Measurements from ENCODE around the gene CYSTM1.
A peak's percentile ranks its signal among the peaks of the same experiment; 100 is the strongest.

CYSTM1 gene

DNA sequence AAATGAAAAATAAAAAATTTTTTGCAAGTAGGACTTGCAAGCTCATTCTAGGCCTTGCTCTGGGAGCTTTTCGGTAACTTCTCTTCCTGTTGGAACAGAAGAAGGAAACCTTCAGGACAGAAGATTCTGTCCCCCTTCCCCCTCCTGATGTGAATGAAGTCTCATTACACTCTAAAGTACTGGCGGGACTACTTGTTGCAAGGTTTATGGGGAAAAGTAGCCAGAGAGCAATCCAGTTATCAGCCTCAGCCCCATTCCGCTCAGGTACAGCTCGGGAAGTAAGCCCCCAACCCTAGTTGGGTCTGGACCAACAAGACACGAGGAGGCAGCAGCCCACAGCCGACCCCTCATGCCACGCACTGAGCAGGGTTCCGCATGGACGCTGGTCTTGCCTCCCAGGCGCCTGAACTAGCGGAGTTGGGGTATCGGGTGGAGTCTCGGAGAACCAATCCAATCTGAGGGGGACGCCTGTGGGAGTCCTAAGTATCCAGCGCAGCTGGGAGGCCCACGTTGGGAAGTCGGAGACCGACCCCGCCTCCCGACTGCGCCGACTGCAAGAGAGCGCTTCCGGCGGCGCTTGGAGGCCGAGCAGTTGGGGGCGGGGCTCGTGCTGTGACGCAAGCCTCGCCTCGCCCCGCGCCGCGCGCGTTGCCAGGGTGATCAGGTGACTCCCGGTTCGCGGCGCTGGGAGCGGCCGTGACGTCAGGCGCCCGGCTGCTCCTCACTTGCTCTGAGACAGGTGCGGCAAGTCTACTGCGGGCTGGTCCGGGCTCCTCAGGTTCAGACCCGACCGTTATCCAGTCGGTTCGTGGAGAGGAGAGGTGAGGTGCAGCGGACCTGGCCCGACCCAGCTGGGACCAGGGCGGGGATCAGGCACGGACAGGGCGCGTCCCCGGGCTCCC is at the start of gene CYSTM1:
Gene CYSTM1, plus strand, starts transcription at position 724 of the 902 bp plus-strand sequence. CDS start 19,278 bp downstream, outside the sequence.
- TF ChIP-seq, protein P1, sequence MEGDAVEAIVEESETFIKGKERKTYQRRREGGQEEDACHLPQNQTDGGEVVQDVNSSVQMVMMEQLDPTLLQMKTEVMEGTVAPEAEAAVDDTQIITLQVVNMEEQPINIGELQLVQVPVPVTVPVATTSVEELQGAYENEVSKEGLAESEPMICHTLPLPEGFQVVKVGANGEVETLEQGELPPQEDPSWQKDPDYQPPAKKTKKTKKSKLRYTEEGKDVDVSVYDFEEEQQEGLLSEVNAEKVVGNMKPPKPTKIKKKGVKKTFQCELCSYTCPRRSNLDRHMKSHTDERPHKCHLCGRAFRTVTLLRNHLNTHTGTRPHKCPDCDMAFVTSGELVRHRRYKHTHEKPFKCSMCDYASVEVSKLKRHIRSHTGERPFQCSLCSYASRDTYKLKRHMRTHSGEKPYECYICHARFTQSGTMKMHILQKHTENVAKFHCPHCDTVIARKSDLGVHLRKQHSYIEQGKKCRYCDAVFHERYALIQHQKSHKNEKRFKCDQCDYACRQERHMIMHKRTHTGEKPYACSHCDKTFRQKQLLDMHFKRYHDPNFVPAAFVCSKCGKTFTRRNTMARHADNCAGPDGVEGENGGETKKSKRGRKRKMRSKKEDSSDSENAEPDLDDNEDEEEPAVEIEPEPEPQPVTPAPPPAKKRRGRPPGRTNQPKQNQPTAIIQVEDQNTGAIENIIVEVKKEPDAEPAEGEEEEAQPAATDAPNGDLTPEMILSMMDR (IDR thresholded peaks at IDR 0.05; ENCODE audit: low read depth, low read length, poor library complexity, severe bottlenecking) = no peak
- no peak for TF ChIP-seq EZH2phosphoT487 (IDR thresholded peaks at IDR 0.05; ENCODE audit: borderline replicate concordance, low read length)
- Histone ChIP-seq H3K4me1 (ENCODE audit: control insufficient read depth, low read length) (peaks cover 10% of the 10 kb centered on the region), H3K9me3 (ENCODE audit: control insufficient read depth, insufficient read depth, low read length) (no peaks in the 10 kb centered on the region), H3K9me2 (replicated peaks; ENCODE audit: control insufficient read depth, low read length) (no peaks in the 10 kb centered on the region), H3K4me2 (ENCODE audit: low read length) (peak within 1 kb of the TSS; percentile 95), H3K4me3 (ENCODE audit: low read length) (peak within 1 kb of the TSS; percentile 93), H3K79me2 (ENCODE audit: control insufficient read depth, low read length) (peaks cover 3% of the 10 kb centered on the region), H3K36me3 (ENCODE audit: control insufficient read depth, low read length) (no peaks in the 10 kb centered on the region), H3K27me3 (ENCODE audit: control insufficient read depth, low read length) (peaks cover 2% of the 10 kb centered on the region; the same call in 1 of the 2 replicates), H3F3A (ENCODE audit: control insufficient read depth, insufficient read depth) (peaks cover 9% of the 10 kb centered on the region), H4K20me1 (ENCODE audit: control insufficient read depth, insufficient read depth, low read depth, low read length) (no peaks in the 10 kb centered on the region), H3K27ac (ENCODE audit: low read depth, low read length) (peak within 1 kb of the TSS; percentile 19)

DNA sequence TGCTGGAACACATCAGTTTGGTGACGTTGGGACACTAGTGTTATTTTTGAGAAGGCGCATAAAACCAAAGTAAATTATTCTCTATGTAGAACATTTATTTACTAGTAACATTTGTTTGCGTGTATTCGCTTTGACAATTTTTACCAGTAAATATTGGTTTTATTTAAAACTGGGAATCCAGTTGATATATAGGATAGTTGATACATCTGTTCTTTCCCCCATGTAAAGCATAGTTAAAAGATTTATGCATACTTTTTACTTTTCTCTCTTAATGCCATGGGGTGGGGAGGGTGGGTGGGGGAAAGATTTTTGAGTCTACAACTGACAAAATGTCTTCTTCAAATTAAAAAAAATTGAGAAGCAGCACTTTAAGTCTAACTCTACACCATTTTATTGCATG is 49.4 kb upstream of the CYSTM1 start, which contains the start of gene IGIP:
Gene IGIP, plus strand, starts transcription at position 301 of the 400 bp plus-strand sequence. CDS start 2,540 bp downstream, outside the sequence.
- Histone ChIP-seq H3K27me3 (ENCODE audit: control insufficient read depth, low read length) (no peaks in the 10 kb centered on the region), H3K4me3 (ENCODE audit: low read length) (no peak within 1 kb of the TSS), H3K79me2 (ENCODE audit: control insufficient read depth, low read length) (peaks cover 50% of the 10 kb centered on the region), H3K9me2 (replicated peaks; ENCODE audit: control insufficient read depth, low read length) (no peaks in the 10 kb centered on the region), H3K36me3 (ENCODE audit: control insufficient read depth, low read length) (no peaks in the 10 kb centered on the region), H4K20me1 (ENCODE audit: control insufficient read depth, insufficient read depth, low read depth, low read length) (0 out of 2 replicates have a peak, but pooled peaks cover 3% of the 10 kb centered on the region), H3F3A (ENCODE audit: control insufficient read depth, insufficient read depth) (no peaks in the 10 kb centered on the region), H3K4me2 (ENCODE audit: low read length) (no peak within 1 kb of the TSS), H3K4me1 (ENCODE audit: control insufficient read depth, low read length) (peaks cover 2% of the 10 kb centered on the region), H3K9me3 (ENCODE audit: control insufficient read depth, insufficient read depth, low read length) (no peaks in the 10 kb centered on the region), H3K27ac (ENCODE audit: low read depth, low read length) (no peak within 1 kb of the TSS)
- TF ChIP-seq, protein P1 (IDR thresholded peaks at IDR 0.05; ENCODE audit: low read depth, low read length, poor library complexity, severe bottlenecking) = no peak
- no peak for TF ChIP-seq EZH2phosphoT487 (IDR thresholded peaks at IDR 0.05; ENCODE audit: borderline replicate concordance, low read length)

DNA sequence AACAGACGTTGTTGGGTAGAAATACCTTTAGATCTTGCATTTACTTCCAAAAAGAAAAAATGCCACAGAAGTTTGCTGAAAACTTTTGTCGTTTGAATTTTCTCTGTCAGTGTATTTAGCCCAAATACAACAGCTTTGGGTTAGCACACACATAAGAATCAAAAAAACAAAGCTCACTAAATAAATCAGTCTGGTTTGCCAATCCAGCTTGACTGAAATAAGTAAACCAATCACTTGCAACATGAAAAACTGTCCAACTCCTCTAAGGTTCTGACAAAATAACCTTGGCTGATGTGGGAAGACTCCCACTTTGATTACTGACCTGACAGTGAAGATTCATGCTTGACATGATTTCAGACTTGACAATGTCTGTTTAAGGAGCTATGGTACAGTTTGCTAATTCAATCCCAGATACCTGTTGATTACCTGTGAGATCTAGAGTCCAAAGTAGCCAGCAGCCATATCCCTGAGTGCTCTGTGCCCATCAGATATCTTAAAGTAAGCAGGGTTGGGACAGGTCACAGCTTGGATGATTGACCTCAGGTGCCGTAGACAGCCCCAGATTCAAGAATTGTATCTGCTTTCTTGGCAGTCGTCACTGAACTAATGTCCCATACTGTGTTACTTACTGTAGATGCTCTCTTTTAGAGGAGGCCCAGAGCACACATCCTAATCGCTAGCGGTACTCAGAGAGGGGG is 48.5 kb upstream of the CYSTM1 start:
- Histone ChIP-seq H3K9me3 (ENCODE audit: control insufficient read depth, insufficient read depth, low read length) (no peaks in the 10 kb centered on the region), H3K36me3 (ENCODE audit: control insufficient read depth, low read length) (no peaks in the 10 kb centered on the region), H3K79me2 (ENCODE audit: control insufficient read depth, low read length) (peaks cover 42% of the 10 kb centered on the region), H4K20me1 (ENCODE audit: control insufficient read depth, insufficient read depth, low read depth, low read length) (0 out of 2 replicates have a peak, but pooled peaks cover 3% of the 10 kb centered on the region), H3K4me2 (ENCODE audit: low read length) (no peak overlapping the region), H3K27ac (ENCODE audit: low read depth, low read length) (no peak overlapping the region), H3F3A (ENCODE audit: control insufficient read depth, insufficient read depth) (no peaks in the 10 kb centered on the region), H3K4me3 (ENCODE audit: low read length) (no peak overlapping the region), H3K27me3 (ENCODE audit: control insufficient read depth, low read length) (no peaks in the 10 kb centered on the region), H3K4me1 (ENCODE audit: control insufficient read depth, low read length) (peaks cover 10% of the 10 kb centered on the region), H3K9me2 (replicated peaks; ENCODE audit: control insufficient read depth, low read length) (no peaks in the 10 kb centered on the region)
- no peak for TF ChIP-seq EZH2phosphoT487 (IDR thresholded peaks at IDR 0.05; ENCODE audit: borderline replicate concordance, low read length)
- TF ChIP-seq, protein P1 (IDR thresholded peaks at IDR 0.05; ENCODE audit: low read depth, low read length, poor library complexity, severe bottlenecking) = no peak

Measured in DOHH2 (cell line).